HL-60 (cell line): ENCODE measurements around the gene EFHC2.

Experiments
- DNase-seq, 2 experiments: peaks; one replicate each; pipeline ENCODE4 v3.0.0-alpha.2; 2010 to 2020; ENCODE audit warnings: low read depth in 1 of 2, low spot score in 1 of 2
- H3K27ac ChIP-seq: fragments of 250-450 bp; sonication (Bioruptor Pico); replicated peaks from 2 replicates; pipeline ENCODE4 v1.5.1; 2020; ENCODE audit warnings: mild to moderate bottlenecking, moderate library complexity
- H3K27me3 ChIP-seq: fragments of 250-450 bp; sonication (Bioruptor Pico); 2 replicates; pipeline ENCODE4 v1.5.1; 2021; ENCODE audit warnings: mild to moderate bottlenecking, moderate library complexity; ENCODE audit not compliant: insufficient read depth, poor library complexity, severe bottlenecking
- H3K4me3 ChIP-seq: replicated peaks from 2 replicates; pipeline ENCODE4 v1.5.1; 2011; ENCODE audit warnings: mild to moderate bottlenecking, control low read depth, low read length; ENCODE audit not compliant: insufficient read depth
- GABPA ChIP-seq: IDR thresholded peaks from 2 replicates; pipeline ENCODE4 v1.6.1; 2012; ENCODE audit warnings: low read depth
- POLR2AphosphoS5 ChIP-seq: IDR thresholded peaks from 2 replicates; pipeline ENCODE4 v1.6.1; 2012; ENCODE audit warnings: low read depth
- SPI1 ChIP-seq: IDR thresholded peaks from 2 replicates; pipeline ENCODE4 v1.6.1; 2012; ENCODE audit warnings: low read depth, mild to moderate bottlenecking, borderline replicate concordance
- TF ChIP-seq, protein P1 (sequence below): IDR thresholded peaks from one replicate; pipeline ENCODE4 v1.5.1; 2011; ENCODE audit warnings: low read length, control low read depth, inconsistent platforms; ENCODE audit not compliant: insufficient read depth
- TF ChIP-seq, protein P2 (sequence below): IDR thresholded peaks from 2 replicates; pipeline ENCODE4 v1.6.1; 2012; ENCODE audit warnings: low read depth; ENCODE audit not compliant: insufficient replicate concordance

Gene EFHC2

DNA sequence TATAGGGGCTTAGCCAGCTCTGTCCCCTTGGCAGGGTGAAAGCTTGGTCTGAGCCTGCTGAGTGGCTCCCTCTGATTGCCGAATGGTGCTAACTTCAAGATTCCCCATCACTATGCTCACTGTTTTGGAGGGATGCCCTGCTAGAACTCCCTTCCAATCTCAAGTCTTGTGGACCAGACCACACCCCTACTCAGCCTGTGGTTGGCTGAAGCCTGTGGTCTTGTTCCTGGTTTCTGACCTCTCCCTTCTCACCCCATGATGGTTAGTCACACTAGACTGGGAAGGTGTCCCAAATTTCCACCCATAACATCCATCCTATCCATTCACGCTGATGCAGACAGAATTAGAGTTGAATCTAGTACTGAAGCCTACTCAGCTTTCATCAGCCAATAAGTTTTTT, 185.6 kb downstream of the EFHC2 start:
- Histone ChIP-seq H3K27me3 (no peaks in the 10 kb centered on the region), H3K4me3 (no peak overlapping the region), H3K27ac (no peak overlapping the region)
- TF ChIP-seq GABPA = no peak
- DNase-seq = no peak

DNA sequence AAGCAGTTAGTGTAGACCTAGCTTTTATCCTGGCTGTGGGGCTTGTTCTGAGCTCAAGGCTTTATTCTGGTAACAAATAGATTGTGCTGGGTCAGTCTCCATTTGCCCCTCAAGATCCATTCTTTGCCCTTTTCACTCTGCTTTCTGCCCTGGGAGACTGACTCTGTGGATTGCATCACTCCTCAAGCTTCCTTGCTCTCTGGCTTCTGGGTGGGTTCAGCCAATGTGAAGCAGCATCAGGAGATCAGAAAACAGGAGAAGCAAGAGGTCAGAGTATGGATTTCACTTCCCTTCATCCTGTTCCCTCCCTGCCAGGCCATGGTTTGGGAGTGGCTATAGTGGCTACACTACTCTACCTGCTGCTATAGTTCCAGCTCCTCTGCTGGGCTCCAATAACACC, 186.2 kb downstream of the EFHC2 start:
- H3K27ac ChIP-seq = no peak overlapping the region
- no peak for DNase-seq
- H3K4me3 ChIP-seq = no peak overlapping the region
- TF ChIP-seq POLR2AphosphoS5 (no peak), GABPA (no peak), SPI1 (no peak)
- TF ChIP-seq, protein P1, sequence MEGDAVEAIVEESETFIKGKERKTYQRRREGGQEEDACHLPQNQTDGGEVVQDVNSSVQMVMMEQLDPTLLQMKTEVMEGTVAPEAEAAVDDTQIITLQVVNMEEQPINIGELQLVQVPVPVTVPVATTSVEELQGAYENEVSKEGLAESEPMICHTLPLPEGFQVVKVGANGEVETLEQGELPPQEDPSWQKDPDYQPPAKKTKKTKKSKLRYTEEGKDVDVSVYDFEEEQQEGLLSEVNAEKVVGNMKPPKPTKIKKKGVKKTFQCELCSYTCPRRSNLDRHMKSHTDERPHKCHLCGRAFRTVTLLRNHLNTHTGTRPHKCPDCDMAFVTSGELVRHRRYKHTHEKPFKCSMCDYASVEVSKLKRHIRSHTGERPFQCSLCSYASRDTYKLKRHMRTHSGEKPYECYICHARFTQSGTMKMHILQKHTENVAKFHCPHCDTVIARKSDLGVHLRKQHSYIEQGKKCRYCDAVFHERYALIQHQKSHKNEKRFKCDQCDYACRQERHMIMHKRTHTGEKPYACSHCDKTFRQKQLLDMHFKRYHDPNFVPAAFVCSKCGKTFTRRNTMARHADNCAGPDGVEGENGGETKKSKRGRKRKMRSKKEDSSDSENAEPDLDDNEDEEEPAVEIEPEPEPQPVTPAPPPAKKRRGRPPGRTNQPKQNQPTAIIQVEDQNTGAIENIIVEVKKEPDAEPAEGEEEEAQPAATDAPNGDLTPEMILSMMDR = no peak
- TF ChIP-seq, protein P2, sequence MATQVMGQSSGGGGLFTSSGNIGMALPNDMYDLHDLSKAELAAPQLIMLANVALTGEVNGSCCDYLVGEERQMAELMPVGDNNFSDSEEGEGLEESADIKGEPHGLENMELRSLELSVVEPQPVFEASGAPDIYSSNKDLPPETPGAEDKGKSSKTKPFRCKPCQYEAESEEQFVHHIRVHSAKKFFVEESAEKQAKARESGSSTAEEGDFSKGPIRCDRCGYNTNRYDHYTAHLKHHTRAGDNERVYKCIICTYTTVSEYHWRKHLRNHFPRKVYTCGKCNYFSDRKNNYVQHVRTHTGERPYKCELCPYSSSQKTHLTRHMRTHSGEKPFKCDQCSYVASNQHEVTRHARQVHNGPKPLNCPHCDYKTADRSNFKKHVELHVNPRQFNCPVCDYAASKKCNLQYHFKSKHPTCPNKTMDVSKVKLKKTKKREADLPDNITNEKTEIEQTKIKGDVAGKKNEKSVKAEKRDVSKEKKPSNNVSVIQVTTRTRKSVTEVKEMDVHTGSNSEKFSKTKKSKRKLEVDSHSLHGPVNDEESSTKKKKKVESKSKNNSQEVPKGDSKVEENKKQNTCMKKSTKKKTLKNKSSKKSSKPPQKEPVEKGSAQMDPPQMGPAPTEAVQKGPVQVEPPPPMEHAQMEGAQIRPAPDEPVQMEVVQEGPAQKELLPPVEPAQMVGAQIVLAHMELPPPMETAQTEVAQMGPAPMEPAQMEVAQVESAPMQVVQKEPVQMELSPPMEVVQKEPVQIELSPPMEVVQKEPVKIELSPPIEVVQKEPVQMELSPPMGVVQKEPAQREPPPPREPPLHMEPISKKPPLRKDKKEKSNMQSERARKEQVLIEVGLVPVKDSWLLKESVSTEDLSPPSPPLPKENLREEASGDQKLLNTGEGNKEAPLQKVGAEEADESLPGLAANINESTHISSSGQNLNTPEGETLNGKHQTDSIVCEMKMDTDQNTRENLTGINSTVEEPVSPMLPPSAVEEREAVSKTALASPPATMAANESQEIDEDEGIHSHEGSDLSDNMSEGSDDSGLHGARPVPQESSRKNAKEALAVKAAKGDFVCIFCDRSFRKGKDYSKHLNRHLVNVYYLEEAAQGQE = no peak
- H3K27me3 ChIP-seq = no peaks in the 10 kb centered on the region

DNA sequence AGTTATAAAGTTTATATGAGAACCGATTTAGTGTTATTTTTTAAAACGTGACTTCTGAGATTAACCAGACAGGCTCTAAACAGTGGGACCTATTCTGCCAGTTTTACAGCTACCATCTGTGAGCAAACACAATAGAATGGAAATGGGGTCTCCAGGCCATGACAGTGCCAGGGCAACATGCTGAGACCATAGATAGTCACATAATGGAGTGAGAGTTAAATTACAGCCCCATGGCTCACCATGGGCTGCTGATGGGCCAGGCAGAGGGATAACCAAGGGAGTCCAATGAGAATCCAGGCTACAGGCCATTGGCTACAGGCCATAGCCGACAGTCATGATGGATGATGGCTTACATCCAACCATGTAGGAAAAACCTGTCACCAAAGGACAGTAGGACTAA, 186.7 kb downstream of the EFHC2 start:
- Histone ChIP-seq H3K27ac (no peak overlapping the region), H3K27me3 (no peaks in the 10 kb centered on the region), H3K4me3 (no peak overlapping the region)
- DNase-seq = no peak
- no peak for TF ChIP-seq SPI1
- no peak for TF ChIP-seq POLR2AphosphoS5
- no peak for TF ChIP-seq GABPA
- TF ChIP-seq, protein P1 = no peak
- TF ChIP-seq, protein P2 = no peak

DNA sequence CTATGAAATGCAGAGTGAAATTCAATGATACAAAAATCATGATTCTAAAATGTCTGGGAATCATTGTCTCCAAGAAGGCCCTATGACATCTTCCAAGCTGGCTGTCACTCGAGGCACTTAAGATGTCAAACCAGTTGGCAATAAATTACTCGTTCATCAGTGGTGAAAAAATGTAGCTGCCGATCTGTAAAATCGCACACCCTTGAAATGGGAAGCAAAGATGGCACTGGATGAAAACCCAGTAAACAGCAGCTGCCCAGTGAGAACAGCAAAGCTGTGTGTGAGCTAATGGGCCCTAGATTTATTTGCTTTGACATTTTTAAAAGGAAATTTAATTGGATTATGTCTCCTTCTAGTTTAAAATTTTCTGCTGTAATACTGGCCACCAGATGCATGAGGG, 188.3 kb downstream of the EFHC2 start:
- no peak for DNase-seq
- TF ChIP-seq, protein P1 = no peak
- no peak for TF ChIP-seq SPI1
- TF ChIP-seq GABPA = no peak
- TF ChIP-seq, protein P2 = no peak
- TF ChIP-seq POLR2AphosphoS5 = no peak
- Histone ChIP-seq H3K4me3 (no peak overlapping the region), H3K27me3 (no peaks in the 10 kb centered on the region), H3K27ac (no peak overlapping the region)
